HG03175 (cell line): Measurements from ENCODE around the gene VAV1.
"Not testable (repeated sequence)": the region's sequence is repeated elsewhere in the genome, so short reads cannot be mapped to it uniquely, and the experiment has no call there.

Experiments
- ATAC-seq: cut with Tn5 transposase; IDR thresholded peaks from one replicate; pipeline ENCODE4 v1.9.1; 2021; ENCODE audit warnings: mild to moderate bottlenecking, moderate library complexity; ENCODE audit not compliant: unreplicated experiment

Gene VAV1

GRCh38 chr19:6848986-6849385 lies 76.5 kb downstream of the VAV1 start:
- ATAC-seq, result no peak

GRCh38 chr19:6849876-6850275 lies 77.4 kb downstream of the VAV1 start:
- no peak for ATAC-seq

- ATAC-seq, result no peak
These were observed 78.9 kb downstream of the VAV1 start for GRCh38 chr19:6851359-6851758.

- no peak for ATAC-seq
These were observed 79.5 kb downstream of the VAV1 start for GRCh38 chr19:6852001-6852400.

GRCh38 chr19:6853868-6854267 lies 81.4 kb downstream of the VAV1 start:
- ATAC-seq, result no peak

GRCh38 chr19:6854758-6855157 lies 82.2 kb downstream of the VAV1 start:
- ATAC-seq, result no peak

GRCh38 chr19:6856749-6857372 lies 84.4 kb downstream of the VAV1 start:
- no peak for ATAC-seq

GRCh38 chr19:6861683-6862286 lies 89.3 kb downstream of the VAV1 start:
- no peak for ATAC-seq

- ATAC-seq, result peak; percentile 67
These were observed 90.2 kb downstream of the VAV1 start for GRCh38 chr19:6862673-6863078.

- no peak for ATAC-seq
These were observed 91.9 kb downstream of the VAV1 start for GRCh38 chr19:6864325-6864940.

- ATAC-seq, result no peak
These were observed 93.3 kb downstream of the VAV1 start for GRCh38 chr19:6865849-6866248.

- ATAC-seq, result no peak
These were observed 94.2 kb downstream of the VAV1 start for GRCh38 chr19:6866741-6867151.

- ATAC-seq, result no peak
These were observed 95.8 kb downstream of the VAV1 start for GRCh38 chr19:6868351-6868750.

GRCh38 chr19:6869151-6869882 lies 96.8 kb downstream of the VAV1 start:
- not testable (repeated sequence) for ATAC-seq

- no peak for ATAC-seq
These were observed 101.4 kb downstream of the VAV1 start for GRCh38 chr19:6873708-6874431.

GRCh38 chr19:6875218-6875617 lies 102.7 kb downstream of the VAV1 start:
- ATAC-seq, result no peak

GRCh38 chr19:6876748-6877147 lies 104.2 kb downstream of the VAV1 start:
- no peak for ATAC-seq

GRCh38 chr19:6877766-6878165 lies 105.3 kb downstream of the VAV1 start:
- ATAC-seq, result no peak

GRCh38 chr19:6886277-6886897 lies 113.9 kb downstream of the VAV1 start:
- ATAC-seq, result no peak

GRCh38 chr19:6887316-6887715 lies 114.8 kb downstream of the VAV1 start, which contains the start of gene ADGRE1:
Gene ADGRE1 (plus strand): TSS chr19:6887579. CDS start chr19:6887609, 30 bp downstream.
- no peak for ATAC-seq

- no peak for ATAC-seq
These were observed 116.5 kb downstream of the VAV1 start for GRCh38 chr19:6888967-6889366.
